Activated naive CD4-positive, alpha-beta T cell treated with anti-CD3 and anti-CD28 coated beads, Interleukin-2, amount 50 U/mL, for 24 hours (primary cell): Measurements from ENCODE around the gene PDAP1.
"Not testable (repeated sequence)": the region's sequence is repeated elsewhere in the genome, so short reads cannot be mapped to it uniquely, and the experiment has no call there.

Source experiments
- H3K27ac Mint-ChIP-seq: one replicate; pipeline ENCODE4 v1.8.0; 2021; ENCODE audit warnings: mild to moderate bottlenecking, mixed read lengths
- H3K27me3 Mint-ChIP-seq: one replicate; pipeline ENCODE4 v1.8.0; 2021; ENCODE audit warnings: mixed read lengths
- H3K36me3 Mint-ChIP-seq: one replicate; pipeline ENCODE4 v1.8.0; 2021; ENCODE audit warnings: mixed read lengths
- H3K4me1 Mint-ChIP-seq: one replicate; pipeline ENCODE4 v1.8.0; 2021; ENCODE audit warnings: mixed read lengths
- H3K4me3 Mint-ChIP-seq: one replicate; pipeline ENCODE4 v1.8.0; 2021; ENCODE audit warnings: mild to moderate bottlenecking, mixed read lengths
- H3K9me3 Mint-ChIP-seq: one replicate; pipeline ENCODE4 v1.8.0; 2021; ENCODE audit warnings: mixed read lengths

PDAP1 gene

GRCh38 chr7:99437946-99438572 lies 29.7 kb upstream of the PDAP1 start:
- H3K36me3 Mint-ChIP-seq: peaks cover 8% of the 10 kb centered on the region
- peaks cover 28% of the 10 kb centered on the region for H3K4me1 Mint-ChIP-seq
- H3K27me3 Mint-ChIP-seq: no peaks in the 10 kb centered on the region
- H3K9me3 Mint-ChIP-seq: no peaks in the 10 kb centered on the region
- peak overlapping the region; percentile 97 for H3K27ac Mint-ChIP-seq
- H3K4me3 Mint-ChIP-seq: peak overlapping the region; percentile 98

GRCh38 chr7:99433158-99433557 lies 24.8 kb upstream of the PDAP1 start:
- Mint-ChIP-seq H3K27me3 (no peaks in the 10 kb centered on the region), H3K36me3 (no peaks in the 10 kb centered on the region), H3K4me3 (no peak overlapping the region), H3K4me1 (no peaks in the 10 kb centered on the region), H3K27ac (no peak overlapping the region), H3K9me3 (no peaks in the 10 kb centered on the region)

GRCh38 chr7:99431756-99432540 lies 23.6 kb upstream of the PDAP1 start:
- not testable (repeated sequence) for H3K4me3 Mint-ChIP-seq, H3K36me3 Mint-ChIP-seq, H3K4me1 Mint-ChIP-seq, H3K9me3 Mint-ChIP-seq, H3K27ac Mint-ChIP-seq, H3K27me3 Mint-ChIP-seq

GRCh38 chr7:99429756-99430155 lies 21.4 kb upstream of the PDAP1 start:
- Mint-ChIP-seq H3K27me3 (no peaks in the 10 kb centered on the region), H3K4me3 (no peak overlapping the region), H3K36me3 (no peaks in the 10 kb centered on the region), H3K27ac (no peak overlapping the region), H3K4me1 (no peaks in the 10 kb centered on the region), H3K9me3 (no peaks in the 10 kb centered on the region)

GRCh38 chr7:99428972-99429566 lies 20.7 kb upstream of the PDAP1 start:
- Mint-ChIP-seq H3K27ac (no peak overlapping the region), H3K36me3 (no peaks in the 10 kb centered on the region), H3K27me3 (no peaks in the 10 kb centered on the region), H3K4me1 (no peaks in the 10 kb centered on the region), H3K9me3 (no peaks in the 10 kb centered on the region), H3K4me3 (no peak overlapping the region)

GRCh38 chr7:99424932-99425730 lies 16.7 kb upstream of the PDAP1 start:
- H3K36me3 Mint-ChIP-seq: peaks cover 7% of the 10 kb centered on the region
- no peak overlapping the region for H3K27ac Mint-ChIP-seq

GRCh38 chr7:99422625-99423024 lies 14.2 kb upstream of the PDAP1 start:
- H3K4me3 Mint-ChIP-seq: no peak overlapping the region
- H3K4me1 Mint-ChIP-seq: no peaks in the 10 kb centered on the region
- peaks cover 7% of the 10 kb centered on the region for H3K36me3 Mint-ChIP-seq
- H3K27me3 Mint-ChIP-seq: no peaks in the 10 kb centered on the region
- H3K27ac Mint-ChIP-seq: no peak overlapping the region
- no peaks in the 10 kb centered on the region for H3K9me3 Mint-ChIP-seq

More at GRCh38 chr7:99424932-99425730, 16.7 kb upstream of the PDAP1 start:
- Mint-ChIP-seq H3K4me3 (no peak overlapping the region), H3K27me3 (no peaks in the 10 kb centered on the region), H3K9me3 (no peaks in the 10 kb centered on the region), H3K4me1 (no peaks in the 10 kb centered on the region)

- no peak overlapping the region for H3K27ac Mint-ChIP-seq
- H3K9me3 Mint-ChIP-seq: no peaks in the 10 kb centered on the region
- no peaks in the 10 kb centered on the region for H3K27me3 Mint-ChIP-seq
- H3K4me3 Mint-ChIP-seq: no peak overlapping the region
- H3K4me1 Mint-ChIP-seq: no peaks in the 10 kb centered on the region
- peaks cover 11% of the 10 kb centered on the region for H3K36me3 Mint-ChIP-seq
Observed at GRCh38 chr7:99422186-99422585, 13.8 kb upstream of the PDAP1 start.

- Mint-ChIP-seq H3K9me3 (no peaks in the 10 kb centered on the region), H3K27me3 (no peaks in the 10 kb centered on the region), H3K4me1 (peaks cover 2% of the 10 kb centered on the region), H3K36me3 (peaks cover 13% of the 10 kb centered on the region), H3K27ac (no peak overlapping the region), H3K4me3 (no peak overlapping the region)
Observed at GRCh38 chr7:99420986-99421385, 12.6 kb upstream of the PDAP1 start.

GRCh38 chr7:99420213-99420612 lies 11.8 kb upstream of the PDAP1 start:
- no peaks in the 10 kb centered on the region for H3K27me3 Mint-ChIP-seq
- no peak overlapping the region for H3K4me3 Mint-ChIP-seq
- no peak overlapping the region for H3K27ac Mint-ChIP-seq
- peaks cover 4% of the 10 kb centered on the region for H3K4me1 Mint-ChIP-seq
- H3K9me3 Mint-ChIP-seq: no peaks in the 10 kb centered on the region
- H3K36me3 Mint-ChIP-seq: peaks cover 15% of the 10 kb centered on the region

- H3K27ac Mint-ChIP-seq: no peak overlapping the region
- no peak overlapping the region for H3K4me3 Mint-ChIP-seq
- H3K4me1 Mint-ChIP-seq: peaks cover 7% of the 10 kb centered on the region
- no peaks in the 10 kb centered on the region for H3K9me3 Mint-ChIP-seq
- no peaks in the 10 kb centered on the region for H3K27me3 Mint-ChIP-seq
- peaks cover 21% of the 10 kb centered on the region for H3K36me3 Mint-ChIP-seq
Observed at GRCh38 chr7:99419323-99420021, 11.1 kb upstream of the PDAP1 start.

- Mint-ChIP-seq H3K4me3 (no peak overlapping the region), H3K27ac (no peak overlapping the region), H3K36me3 (peaks cover 20% of the 10 kb centered on the region), H3K9me3 (no peaks in the 10 kb centered on the region), H3K27me3 (no peaks in the 10 kb centered on the region), H3K4me1 (peaks cover 8% of the 10 kb centered on the region)
Observed at GRCh38 chr7:99418260-99418659, 9.9 kb upstream of the PDAP1 start.

GRCh38 chr7:99415513-99416127 lies 7.2 kb upstream of the PDAP1 start:
- H3K27me3 Mint-ChIP-seq, H3K27ac Mint-ChIP-seq, H3K9me3 Mint-ChIP-seq, H3K4me3 Mint-ChIP-seq: not testable (repeated sequence)
- Mint-ChIP-seq H3K36me3 (peaks cover 16% of the 10 kb centered on the region), H3K4me1 (peaks cover 21% of the 10 kb centered on the region)

- H3K27ac Mint-ChIP-seq: peak overlapping the region; percentile 35
- no peaks in the 10 kb centered on the region for H3K27me3 Mint-ChIP-seq
- H3K36me3 Mint-ChIP-seq: peaks cover 14% of the 10 kb centered on the region
- no peaks in the 10 kb centered on the region for H3K9me3 Mint-ChIP-seq
- H3K4me3 Mint-ChIP-seq: peak overlapping the region; percentile 96
- peaks cover 41% of the 10 kb centered on the region for H3K4me1 Mint-ChIP-seq
Observed at GRCh38 chr7:99410635-99411034, 2.2 kb upstream of the PDAP1 start.

- Mint-ChIP-seq H3K36me3 (peaks cover 10% of the 10 kb centered on the region), H3K9me3 (no peaks in the 10 kb centered on the region), H3K4me1 (peaks cover 39% of the 10 kb centered on the region), H3K4me3 (peak overlapping the region; percentile 96), H3K27ac (peak overlapping the region; percentile 93), H3K27me3 (no peaks in the 10 kb centered on the region)
Observed at GRCh38 chr7:99409806-99410205, 1.4 kb upstream of the PDAP1 start.
